ENCODE data around the gene DUOX1.

GRCh38 chr15:45162771-45163507 lies 33.1 kb downstream of the DUOX1 start:
- TF ChIP-seq POLR2A (IDR thresholded peaks at IDR 0.05; ENCODE audit: low read depth, low read length) (no peak), POLR2AphosphoS5 (IDR thresholded peaks at IDR 0.05; ENCODE audit: low read depth, low read length) (no peak)

Measured in GM12892 (cell line).